ENCODE measurements around the gene ZNF821.

DNA sequence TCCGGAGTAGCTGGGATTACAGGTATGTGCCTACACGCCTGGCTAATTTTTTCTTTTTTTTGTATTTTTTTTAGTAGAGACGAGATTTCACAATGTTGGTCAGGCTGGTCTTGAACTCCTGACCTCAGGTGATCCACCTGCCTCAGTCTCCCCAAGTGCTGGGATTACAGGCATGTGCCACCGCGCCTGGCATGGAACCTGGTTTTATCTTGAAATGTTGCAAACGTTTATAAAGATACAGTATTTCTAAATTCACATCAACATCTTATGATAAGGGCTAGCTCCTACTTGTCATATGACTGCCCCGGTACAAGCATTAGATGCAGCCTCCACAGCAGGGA, 9.9 kb upstream of the ZNF821 start:
- TF ChIP-seq, protein P1, sequence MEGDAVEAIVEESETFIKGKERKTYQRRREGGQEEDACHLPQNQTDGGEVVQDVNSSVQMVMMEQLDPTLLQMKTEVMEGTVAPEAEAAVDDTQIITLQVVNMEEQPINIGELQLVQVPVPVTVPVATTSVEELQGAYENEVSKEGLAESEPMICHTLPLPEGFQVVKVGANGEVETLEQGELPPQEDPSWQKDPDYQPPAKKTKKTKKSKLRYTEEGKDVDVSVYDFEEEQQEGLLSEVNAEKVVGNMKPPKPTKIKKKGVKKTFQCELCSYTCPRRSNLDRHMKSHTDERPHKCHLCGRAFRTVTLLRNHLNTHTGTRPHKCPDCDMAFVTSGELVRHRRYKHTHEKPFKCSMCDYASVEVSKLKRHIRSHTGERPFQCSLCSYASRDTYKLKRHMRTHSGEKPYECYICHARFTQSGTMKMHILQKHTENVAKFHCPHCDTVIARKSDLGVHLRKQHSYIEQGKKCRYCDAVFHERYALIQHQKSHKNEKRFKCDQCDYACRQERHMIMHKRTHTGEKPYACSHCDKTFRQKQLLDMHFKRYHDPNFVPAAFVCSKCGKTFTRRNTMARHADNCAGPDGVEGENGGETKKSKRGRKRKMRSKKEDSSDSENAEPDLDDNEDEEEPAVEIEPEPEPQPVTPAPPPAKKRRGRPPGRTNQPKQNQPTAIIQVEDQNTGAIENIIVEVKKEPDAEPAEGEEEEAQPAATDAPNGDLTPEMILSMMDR (IDR thresholded peaks at IDR 0.05): no peak
- no peak for TF ChIP-seq POLR2A (IDR thresholded peaks at IDR 0.05)

Measured in breast epithelium (tissue), 3 donors.